22Rv1 (cell line): ENCODE measurements around the gene ACTR8.

Experiments
- CTCF ChIP-seq: fragments of 450-650 bp; IDR thresholded peaks from 2 replicates; pipeline ENCODE4 v1.5.1; 2017; ENCODE audit warnings: mild to moderate bottlenecking
- ZFX ChIP-seq: fragments of 450-650 bp; IDR thresholded peaks from 2 replicates; pipeline ENCODE4 v1.6.1; 2017; ENCODE audit warnings: antibody characterized with exemption, borderline replicate concordance

GRCh38 chr3:53846134-53846850, 35.7 kb downstream of the ACTR8 start, which contains the start of the genes CHDH and IL17RB:
- no peak; the same call in none of the 2 replicates for TF ChIP-seq CTCF
- TF ChIP-seq ZFX, result no peak
